CD4-positive, alpha-beta T cell treated with Interleukin-10 for 1 hour (primary cell): ENCODE data around the gene GMPR2.
"Not testable (repeated sequence)": the region's sequence is repeated elsewhere in the genome, so short reads cannot be mapped to it uniquely, and the experiment has no call there.

Experiments
- DNase-seq: peaks from one replicate; pipeline ENCODE4 v3.0.0-alpha.2; 2020

Gene GMPR2

GRCh38 chr14:24232645-24233537 lies at the start of gene GMPR2:
TSS of gene GMPR2 (plus strand) at chr14:24232929. CDS start at chr14:24233254, 325 bp downstream.
- no peak for DNase-seq

GRCh38 chr14:24183014-24183481 lies 49.7 kb upstream of the GMPR2 start:
- no peak for DNase-seq

- no peak for DNase-seq
Measured at GRCh38 chr14:24184104-24184970, 48.4 kb upstream of the GMPR2 start.

GRCh38 chr14:24185026-24185425 lies 47.7 kb upstream of the GMPR2 start:
- no peak for DNase-seq

- no peak for DNase-seq
Measured at GRCh38 chr14:24185741-24186140, 47.0 kb upstream of the GMPR2 start.

GRCh38 chr14:24186831-24187538 lies 45.7 kb upstream of the GMPR2 start:
- DNase-seq, result no peak

GRCh38 chr14:24187539-24187915 lies 45.2 kb upstream of the GMPR2 start:
- no peak for DNase-seq

GRCh38 chr14:24188251-24189058 lies 44.3 kb upstream of the GMPR2 start, which contains the start of gene IPO4:
TSS of gene IPO4 (minus strand) at chr14:24188816. CDS start at chr14:24188787, 29 bp downstream.
- peak; percentile 97 for DNase-seq

GRCh38 chr14:24189059-24189375 lies 43.7 kb upstream of the GMPR2 start:
- DNase-seq, result no peak

- DNase-seq, result no peak
Measured at GRCh38 chr14:24189460-24189859, 43.3 kb upstream of the GMPR2 start.

GRCh38 chr14:24190416-24190815 lies 42.3 kb upstream of the GMPR2 start:
- no peak for DNase-seq

GRCh38 chr14:24192933-24193332 lies 39.8 kb upstream of the GMPR2 start:
- DNase-seq, result no peak

GRCh38 chr14:24194186-24194872 lies 38.4 kb upstream of the GMPR2 start:
- no peak for DNase-seq

- no peak for DNase-seq
Measured at GRCh38 chr14:24194873-24195185, 37.9 kb upstream of the GMPR2 start.

- DNase-seq, result peak; percentile 92
Measured at GRCh38 chr14:24195186-24196070, 37.3 kb upstream of the GMPR2 start, which contains the start of gene TM9SF1. TSS of gene TM9SF1 (minus strand) at chr14:24195441. CDS start at chr14:24195019, 422 bp downstream.

- peak; percentile 28 for DNase-seq
Measured at GRCh38 chr14:24196071-24197055, 36.4 kb upstream of the GMPR2 start.

GRCh38 chr14:24197056-24197450 lies 35.7 kb upstream of the GMPR2 start:
- no peak for DNase-seq

- DNase-seq, result no peak
Measured at GRCh38 chr14:24198814-24199524, 33.8 kb upstream of the GMPR2 start.

- DNase-seq, result not testable (repeated sequence)
Measured at GRCh38 chr14:24202538-24202937, 30.2 kb upstream of the GMPR2 start.
